HG02885 (cell line): ENCODE data around the gene CCDC191.

Source experiments
- ATAC-seq: cut with Tn5 transposase; IDR thresholded peaks from one replicate; pipeline ENCODE4 v1.9.1; 2021; ENCODE audit warnings: mild to moderate bottlenecking; ENCODE audit not compliant: unreplicated experiment, poor library complexity

Gene CCDC191

DNA sequence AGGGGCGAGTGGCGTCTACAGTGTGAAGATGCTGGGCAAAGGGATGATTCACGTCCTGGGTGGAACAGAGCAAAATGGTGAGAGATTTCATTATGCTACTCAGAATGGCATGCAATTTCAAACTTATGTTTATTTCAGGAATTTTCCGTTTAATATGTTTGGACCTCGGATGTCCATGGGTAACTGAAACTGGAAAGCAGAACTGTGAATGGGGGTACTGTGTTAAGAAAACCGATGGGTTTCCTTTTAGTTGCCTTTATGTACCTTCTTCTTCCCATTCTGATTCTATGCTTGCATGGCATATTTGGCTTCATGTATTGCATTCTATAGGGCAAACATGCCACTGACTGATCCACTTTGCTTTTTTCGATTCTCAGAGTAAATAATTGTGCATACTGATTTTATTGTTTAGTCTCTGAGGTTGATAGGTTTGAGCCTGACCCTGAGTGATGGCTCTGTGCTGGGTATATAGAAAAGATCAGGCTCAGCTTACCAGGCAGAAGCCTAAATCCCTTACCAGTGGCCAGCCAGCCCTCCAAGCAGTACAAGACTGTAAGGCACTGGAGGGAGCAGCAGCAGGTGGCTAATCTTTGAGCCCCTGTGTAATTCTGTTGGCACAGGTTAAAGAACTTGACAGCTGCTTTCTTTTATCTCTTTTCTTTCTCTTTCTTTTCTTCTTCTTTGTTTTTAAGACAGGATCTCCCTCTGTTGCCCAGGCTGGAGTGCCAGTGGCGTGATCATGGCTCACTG is 4.8 kb upstream of the CCDC191 start:
- no peak for ATAC-seq

DNA sequence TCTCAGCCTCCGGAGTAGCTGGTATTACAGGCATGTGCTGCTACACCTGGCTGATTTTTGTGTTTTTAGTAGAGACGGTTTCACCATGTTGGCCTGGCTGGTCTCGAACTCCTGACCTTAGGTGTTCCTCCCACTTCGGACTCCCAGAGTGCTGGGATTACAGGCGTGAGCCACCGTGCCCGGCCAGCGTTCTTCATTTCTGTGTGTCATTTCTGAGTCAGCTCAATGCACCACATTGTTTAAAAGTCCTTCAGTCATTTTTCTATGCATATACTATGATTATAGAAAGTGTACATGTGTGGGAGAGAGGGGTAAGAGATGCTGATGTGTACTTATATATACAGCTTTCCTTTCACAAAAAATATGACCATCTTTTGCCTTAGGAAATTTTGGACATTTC is 2.3 kb upstream of the CCDC191 start:
- no peak for ATAC-seq

DNA sequence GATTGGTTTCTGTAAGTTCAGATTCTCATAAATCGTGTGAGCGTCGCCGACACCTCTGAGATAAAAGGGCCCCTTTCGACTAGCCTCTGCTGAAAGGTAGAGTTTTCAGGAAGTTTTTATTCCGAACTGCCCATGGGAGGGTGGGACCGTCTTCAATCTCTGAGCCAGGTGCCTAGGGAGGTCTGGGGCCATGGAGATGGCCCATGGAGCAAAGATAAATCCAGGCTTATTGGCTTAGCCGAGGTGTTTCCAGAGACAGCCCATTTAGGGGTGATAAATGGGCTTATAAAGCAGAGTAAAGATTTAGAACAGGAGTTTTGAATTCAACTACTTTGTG is 653 bp upstream of the CCDC191 start:
- peak; percentile 5 for ATAC-seq

DNA sequence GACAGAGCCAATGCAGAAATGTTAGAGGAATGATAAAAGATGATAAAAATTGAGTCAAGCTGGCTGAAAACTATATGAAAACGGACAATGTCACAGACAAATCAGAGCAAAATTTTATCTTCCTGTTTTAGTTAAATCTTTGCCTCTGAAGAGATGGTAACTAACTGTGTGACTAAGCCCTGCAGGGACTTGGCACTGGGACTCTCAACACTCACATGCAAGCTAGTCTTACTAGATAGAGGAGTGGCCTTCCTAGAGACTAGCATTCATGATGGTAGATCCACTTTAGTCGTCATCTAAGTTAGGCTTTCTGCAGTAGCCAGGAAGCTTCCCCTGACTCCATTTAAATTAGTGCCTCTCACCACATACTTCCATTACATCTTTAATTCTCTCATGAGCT is 4.1 kb downstream of the CCDC191 start:
- no peak for ATAC-seq

DNA sequence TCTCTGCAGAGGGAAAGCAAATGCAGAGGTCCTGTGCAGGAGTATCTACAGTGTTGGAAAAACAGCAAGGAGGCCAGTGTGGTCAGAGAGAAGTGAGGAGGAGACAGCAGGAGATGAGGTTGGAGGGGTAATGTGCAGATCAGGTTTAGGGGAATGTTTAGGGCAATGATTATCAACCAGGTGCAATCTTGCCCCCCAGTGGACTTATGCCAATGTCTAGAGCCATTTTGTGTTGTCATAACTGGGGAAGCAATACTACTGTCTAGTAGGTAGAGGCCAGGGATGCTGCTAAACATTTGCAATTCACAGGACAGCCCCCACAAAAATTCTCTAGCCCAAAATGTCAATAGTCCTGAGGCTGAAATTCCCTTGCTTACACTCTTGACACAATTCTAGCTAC is 13.1 kb downstream of the CCDC191 start:
- no peak for ATAC-seq

DNA sequence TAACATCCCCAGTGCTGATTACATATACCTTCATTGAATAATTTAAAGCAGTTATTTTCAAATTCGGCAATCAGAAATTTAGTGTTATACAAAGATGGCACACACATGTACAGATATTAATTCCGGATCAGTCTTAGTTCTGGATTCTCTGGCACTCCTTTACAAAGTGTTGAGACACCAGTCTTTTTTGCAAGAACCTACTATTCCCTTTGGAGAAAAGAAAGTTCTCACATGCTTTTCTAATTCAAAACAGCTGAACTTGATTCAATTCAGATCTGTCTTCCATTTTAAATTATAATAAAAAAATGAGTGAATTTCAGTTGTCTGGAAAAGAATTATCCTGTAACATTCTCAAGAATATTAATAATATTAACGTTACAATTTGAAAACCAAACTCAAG is 20.4 kb downstream of the CCDC191 start:
- no peak for ATAC-seq

DNA sequence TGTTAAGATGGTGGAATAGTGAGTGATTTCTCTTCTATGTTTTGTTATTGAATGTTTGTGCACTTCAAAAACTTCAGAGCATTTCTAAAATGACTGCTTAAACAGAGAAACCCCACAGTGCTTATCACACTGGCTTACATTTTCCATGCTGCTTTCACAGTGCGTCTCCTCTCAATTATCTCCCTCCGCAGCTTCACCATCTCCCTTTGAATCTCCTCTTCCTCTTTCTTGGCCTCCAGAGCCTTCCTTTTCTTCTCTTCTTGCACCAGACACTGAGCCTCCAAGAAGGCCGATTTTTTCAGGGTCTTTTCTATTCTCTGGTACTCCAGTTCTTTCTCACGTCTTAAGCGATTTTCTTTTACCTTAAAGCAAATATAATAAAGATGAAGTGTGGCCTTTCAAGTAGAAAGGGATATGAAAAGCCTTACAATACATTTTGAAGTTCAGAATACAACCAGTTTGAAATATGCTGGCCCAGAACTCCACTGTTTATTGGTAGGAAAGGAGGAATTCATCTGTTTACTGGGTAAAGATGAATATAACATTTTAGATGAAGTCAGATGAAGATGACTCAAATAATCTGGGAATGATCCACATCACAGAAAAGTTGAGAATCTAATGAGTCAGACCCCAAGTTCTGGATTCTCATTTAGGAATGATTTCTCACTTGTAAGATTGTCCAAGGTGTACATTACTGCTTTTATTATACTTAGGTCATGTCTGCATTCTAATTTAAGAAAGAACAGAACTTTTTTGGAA is 21.4 kb downstream of the CCDC191 start:
- no peak for ATAC-seq

DNA sequence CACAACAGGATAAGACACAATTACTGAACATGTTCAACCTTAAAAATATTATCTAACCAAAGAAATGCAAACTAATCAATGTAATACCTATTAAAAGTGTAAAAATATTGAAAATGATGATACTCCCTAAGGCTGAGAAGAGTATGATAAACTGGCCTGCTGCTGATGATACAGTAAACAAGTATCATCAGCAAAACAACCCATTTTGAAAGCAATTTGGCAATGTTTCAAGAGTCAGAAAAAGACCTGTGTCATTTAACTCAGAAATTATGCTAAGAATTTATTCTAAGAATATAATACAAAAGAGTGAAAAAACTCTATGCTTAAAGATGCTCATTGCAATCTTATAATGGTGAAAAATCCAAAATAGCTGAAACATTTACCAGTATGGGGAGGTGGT is 22.1 kb downstream of the CCDC191 start:
- ATAC-seq = no peak

DNA sequence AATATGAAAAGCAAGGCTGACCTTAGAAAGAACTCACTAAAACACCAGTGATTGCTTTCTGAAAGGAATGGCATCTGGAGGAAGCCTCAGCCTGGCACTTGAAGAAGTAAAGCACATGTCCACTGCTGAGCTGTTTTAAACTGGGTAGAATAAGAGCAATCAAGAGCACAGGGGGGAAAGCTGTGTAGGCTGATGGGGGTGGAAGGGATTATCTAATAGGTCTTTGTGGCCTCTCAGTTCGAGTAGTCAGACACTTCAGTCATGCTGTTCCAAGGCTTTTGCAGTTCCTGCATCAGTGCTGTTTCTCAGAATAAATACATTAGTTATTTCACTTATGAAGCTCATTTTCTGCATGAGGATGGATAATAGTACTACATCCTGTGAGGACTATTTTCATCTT is 22.6 kb downstream of the CCDC191 start:
- no peak for ATAC-seq

DNA sequence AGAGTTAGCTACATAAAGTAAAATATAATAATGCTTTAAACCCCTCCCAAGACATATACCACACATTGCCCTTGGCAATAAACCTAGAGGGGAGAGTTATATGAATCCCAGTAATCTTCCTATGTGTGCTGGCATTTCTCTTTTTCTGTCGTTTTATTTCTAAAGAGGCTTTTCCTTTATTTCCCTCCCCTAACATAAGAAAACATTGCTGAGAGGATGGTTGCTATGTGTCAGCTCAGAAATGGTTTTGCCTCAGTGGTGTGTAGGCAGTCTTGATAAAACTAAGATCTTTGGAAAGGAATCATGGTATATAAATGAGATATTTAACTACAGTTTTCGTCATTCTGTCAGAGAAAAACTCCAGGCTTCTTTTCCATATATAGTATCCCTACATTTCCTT is 30.0 kb downstream of the CCDC191 start:
- no peak for ATAC-seq

DNA sequence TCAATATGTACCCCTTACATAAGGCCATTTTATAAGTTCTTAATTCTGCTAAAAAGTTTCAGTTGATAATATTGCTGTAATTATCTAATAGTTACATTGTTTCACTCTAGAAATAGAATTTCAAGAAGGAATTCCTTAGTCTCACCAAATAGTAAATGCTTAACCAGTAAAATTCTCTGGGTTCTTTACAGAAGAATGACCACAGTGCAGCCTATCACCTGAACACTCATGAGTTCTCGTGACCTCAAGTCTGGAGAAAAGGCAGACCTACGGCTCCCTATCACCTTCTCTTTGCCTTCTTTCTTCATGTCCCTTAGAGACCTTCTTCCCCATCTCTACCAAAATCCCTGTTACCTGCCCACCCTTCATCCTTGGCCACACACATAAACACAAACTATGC is 30.9 kb downstream of the CCDC191 start:
- ATAC-seq = no peak

DNA sequence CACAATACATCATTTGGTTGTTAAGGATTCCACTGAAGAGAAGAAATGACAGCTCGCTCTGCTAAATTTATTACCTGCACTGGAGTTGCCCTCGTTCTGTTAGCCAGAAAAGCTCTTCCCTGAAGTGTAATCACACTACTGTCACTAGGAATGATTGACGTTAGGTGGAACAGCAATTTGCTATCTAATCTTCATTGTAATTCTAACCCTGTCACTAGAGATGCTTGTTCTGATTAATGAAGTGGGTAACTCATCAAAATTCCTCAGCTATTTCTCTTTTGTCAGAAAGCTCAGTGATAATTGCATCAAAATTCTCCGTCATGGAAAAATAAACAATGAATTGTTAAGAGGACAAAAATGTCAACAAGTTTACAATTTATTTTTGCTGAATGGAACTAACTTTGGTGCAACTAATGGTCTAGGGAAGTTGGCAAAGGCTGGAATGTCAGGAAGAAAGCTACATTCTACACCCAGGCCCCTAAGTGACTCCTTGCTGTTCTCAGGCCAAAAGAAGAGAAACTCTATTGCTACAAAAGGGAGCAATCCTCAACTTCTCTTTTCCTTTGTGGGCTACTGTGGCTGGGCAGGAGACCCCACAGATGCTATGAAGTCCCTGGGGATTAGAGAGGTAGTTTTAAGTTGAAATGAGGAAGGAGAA is 34.1 kb downstream of the CCDC191 start:
- ATAC-seq = no peak

DNA sequence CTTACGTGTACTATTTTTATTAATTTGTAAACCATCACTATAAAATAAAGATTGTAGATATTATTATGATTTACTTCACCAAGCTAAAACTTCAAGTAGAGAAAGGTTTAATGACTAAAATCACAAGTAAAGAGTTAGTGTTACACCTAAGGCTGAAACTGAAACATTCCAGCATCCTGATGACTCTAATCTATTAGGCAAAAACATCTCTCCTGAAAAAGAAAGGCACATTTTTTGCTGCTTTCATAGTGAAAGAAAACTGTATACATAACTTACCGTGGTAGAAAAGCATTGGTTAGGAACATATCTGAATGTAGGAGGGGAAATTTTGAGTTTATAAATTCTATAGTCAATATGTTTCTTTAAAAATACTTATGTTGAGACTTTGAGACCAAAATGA is 35.4 kb downstream of the CCDC191 start:
- no peak for ATAC-seq

DNA sequence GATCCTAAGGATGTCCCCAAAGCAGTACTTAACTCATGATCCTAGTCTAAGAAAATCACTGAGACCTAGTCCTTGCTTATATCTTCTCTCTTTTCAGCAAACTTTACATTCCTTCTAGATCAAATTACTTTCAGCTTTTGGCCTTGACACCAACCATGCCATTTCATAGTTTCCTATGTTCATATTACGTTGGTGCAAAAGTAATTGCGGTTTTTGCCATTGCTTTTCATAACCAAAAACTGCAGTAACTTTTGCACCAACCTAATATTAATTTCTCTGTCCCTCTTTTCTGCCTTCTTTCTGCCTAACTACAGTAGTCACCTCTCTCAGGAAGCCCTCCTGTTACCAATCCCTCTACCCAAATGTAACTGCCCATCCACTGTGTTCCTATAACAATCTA is 36.8 kb downstream of the CCDC191 start:
- ATAC-seq = no peak

DNA sequence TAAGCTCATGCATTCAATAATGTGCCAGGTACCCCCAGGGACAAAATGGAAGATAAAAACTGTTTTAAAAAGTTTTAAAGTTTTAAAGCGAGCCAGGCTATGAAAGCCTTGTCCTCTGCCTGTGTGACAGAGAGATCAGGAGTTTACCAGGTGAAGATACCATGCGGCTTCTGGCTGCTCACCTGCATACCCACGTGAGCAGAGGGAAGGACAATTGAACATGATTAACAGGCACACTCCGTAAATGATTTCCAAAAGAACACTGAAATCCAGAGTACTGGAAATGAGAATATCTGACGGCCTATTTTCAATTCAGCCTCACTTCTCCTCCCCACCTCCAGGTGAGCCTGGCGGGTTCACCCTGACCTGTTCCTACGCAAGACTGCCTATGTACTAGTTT is 42.1 kb downstream of the CCDC191 start:
- ATAC-seq = no peak

DNA sequence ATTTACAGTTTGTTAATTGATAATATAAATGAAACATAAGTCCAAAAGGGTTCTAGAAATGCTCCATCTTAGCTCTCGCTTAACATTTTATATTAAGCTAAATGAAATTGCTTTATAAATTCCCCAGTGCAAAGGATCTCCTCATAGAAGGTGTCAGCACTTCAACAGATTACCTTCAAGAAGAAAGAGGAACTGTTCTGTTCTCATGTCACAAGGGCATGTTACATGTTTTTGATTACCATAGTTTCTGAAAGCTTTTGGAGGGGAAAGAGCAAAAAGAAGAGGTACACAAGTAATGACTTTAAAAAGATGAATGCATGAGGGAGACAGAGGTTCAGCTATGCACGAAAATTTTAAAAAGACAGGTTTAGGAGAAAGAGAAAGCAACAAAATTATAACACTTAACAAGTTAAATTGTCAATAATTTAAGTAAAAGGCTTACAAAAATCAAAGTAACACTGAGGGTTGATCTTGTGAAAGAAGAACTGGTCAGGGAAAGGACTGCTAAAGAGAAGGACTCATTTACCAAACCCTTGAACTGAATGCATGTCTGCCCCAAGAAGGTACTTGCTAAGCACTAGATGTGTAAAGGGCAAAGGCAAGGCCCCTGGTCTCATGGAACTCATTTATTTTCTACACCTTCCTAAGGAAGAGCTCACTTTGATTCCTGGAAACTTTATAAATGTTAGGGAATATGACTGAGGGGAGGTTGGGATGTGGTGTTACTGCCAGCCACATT is 45.1 kb downstream of the CCDC191 start:
- ATAC-seq = peak; percentile 83

DNA sequence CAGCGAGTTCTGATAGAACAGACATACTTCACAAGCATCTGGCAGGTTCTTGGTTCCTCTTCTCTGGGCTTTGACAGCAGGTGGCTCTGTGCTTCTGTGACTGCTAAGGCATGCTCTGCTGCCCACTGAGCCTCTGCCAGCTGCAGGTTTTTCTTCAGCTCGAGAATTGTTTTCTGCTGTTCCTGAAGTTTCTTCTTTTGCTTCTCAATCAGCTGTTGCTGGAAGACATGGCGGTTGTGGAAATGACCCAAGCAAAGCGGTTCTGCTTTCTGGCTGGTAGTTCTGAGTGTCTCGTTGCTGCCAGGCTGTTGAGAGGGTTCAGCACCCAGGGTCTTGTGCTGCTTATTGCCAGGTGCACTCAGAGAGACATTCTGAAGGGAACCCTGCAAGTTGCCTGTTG is 50.8 kb downstream of the CCDC191 start:
- ATAC-seq = peak; percentile 67

DNA sequence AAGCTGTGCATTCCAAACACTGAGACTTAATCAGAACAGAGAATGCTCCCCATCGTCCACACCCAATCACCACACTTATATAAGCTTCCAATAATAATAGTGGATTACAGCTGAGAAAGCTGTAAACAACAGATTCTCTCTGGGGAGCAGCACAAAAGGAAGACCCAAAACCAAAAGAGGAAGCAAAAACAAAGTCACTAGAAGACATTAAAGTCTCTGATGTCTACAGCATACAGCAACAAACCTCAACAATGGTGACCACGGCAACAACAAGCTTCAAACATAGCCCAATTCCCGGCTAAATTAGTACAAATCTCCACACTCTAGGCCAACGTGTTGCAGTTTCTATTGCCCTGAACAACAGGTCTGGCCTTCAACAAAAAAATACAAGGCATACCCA is 70.8 kb downstream of the CCDC191 start:
- ATAC-seq = peak; percentile 76

DNA sequence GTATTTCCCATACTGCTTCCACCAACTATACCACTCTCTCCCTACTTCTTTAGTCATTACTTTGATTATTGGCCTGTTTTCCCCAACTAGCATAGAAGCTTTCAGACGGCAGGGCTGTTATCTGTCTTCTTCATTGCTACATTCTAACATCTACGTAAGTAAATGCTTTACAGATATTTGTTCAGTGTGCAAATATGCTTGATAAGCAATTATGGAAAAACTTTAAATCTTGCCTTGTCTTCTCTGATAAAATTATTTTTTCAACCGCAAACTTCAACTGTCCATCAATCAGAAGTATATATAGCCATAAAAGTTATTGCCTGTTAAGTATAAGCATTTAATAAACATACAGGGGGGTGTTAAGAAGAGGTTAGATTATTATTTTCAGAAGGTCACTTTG is 72.8 kb downstream of the CCDC191 start:
- ATAC-seq = no peak

DNA sequence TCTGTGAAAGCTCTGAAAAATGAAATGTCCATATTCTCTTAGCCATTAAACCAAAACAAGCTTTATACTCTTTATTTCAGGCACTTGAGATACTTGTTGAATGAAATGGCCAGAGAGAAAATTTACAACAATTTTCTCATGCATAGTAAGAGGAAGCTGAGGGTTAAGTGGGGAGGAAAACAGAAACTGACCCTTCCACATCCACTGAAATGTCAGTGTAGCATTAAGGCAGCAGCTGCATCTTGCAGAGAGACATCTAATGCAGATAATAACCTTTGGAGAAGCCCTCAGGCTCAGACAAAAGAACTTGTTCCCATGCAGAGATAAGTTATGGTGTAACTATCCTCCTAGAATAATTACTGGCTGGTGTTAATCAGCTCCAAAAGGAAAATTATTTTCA is 74.5 kb downstream of the CCDC191 start:
- no peak for ATAC-seq

DNA sequence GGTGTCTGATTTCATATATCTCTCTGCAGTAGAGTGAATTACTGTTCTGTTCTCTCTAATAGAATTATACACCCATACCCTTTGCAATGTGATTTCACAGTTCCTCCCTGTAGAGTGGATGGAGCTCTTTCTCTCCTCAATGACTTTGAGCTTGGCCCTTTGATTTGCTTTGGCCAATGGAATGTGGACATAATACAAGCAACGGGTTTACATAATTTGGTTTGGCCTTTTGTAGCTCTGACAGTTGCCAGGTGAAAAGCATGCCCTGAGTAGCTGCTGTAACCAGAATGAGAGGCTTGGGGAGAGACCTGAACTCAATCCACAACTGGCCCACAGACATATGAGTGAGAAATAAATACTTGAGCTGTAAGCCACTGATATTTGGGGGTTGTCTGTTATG is 76.4 kb downstream of the CCDC191 start:
- ATAC-seq = no peak
